Testis (tissue), 3 donors: ENCODE results near the gene DGUOK. TPM values are rescaled to one million over a fixed set of nuclear protein-coding genes. Genes with fewer than 3 reads are reported as not detected.

Experiments used
- DNase-seq: peaks from one replicate; pipeline ENCODE4 v3.0.0-alpha.2; 2019
- H3K27ac ChIP-seq, 2 donors: fragments of 200-600 bp; sonication (generic); one replicate each; pipeline ENCODE4 v1.5.1; 2019
- H3K27me3 ChIP-seq: fragments of 200-600 bp; sonication (generic); one replicate; pipeline ENCODE4 v1.5.1; 2019
- H3K36me3 ChIP-seq: fragments of 200-600 bp; sonication (generic); one replicate; pipeline ENCODE4 v1.5.1; 2017; ENCODE audit warnings: low read depth; ENCODE audit errors: missing control alignments
- H3K4me1 ChIP-seq: fragments of 200-600 bp; sonication (generic); one replicate; pipeline ENCODE4 v1.5.1; 2019
- H3K4me3 ChIP-seq, 2 donors: fragments of 200-600 bp; sonication (generic); one replicate each; pipeline ENCODE4 v1.5.1; 2017 to 2019
- H3K9me3 ChIP-seq: fragments of 200-600 bp; sonication (generic); one replicate; pipeline ENCODE4 v1.5.1; 2017
- POLR2A ChIP-seq: fragments of 450-650 bp; IDR thresholded peaks from one replicate; pipeline ENCODE4 v1.6.1; 2017; ENCODE audit warnings: antibody characterized with exemption, mild to moderate bottlenecking, moderate library complexity
- WGBS, 2 donors: methylation state at CpG; one replicate each; pipeline ENCODE4 v1.1.5; 2018; 5-methylcytosine and 5-hydroxymethylcytosine counted together
- intact Hi-C: fragments of 100-400 bp; cut with DNase I; formaldehyde crosslinking; loops from one replicate; pipeline ENCODE4 v1.15.1; 2023; ENCODE audit warnings: low total_unique reads
- polyA plus RNA-seq: library from polyadenylated mRNA; stranded (reverse); fragments of 350-450 nt; fragmentation: Illumina TruSeq; extraction: RNeasy Lipid Tissue Mini Kit (QIAGEN cat#74804); gene quantifications from one replicate; pipeline ENCODE4 v1.2.3, GENCODE V29; 2014; ENCODE audit warnings: low read depth, low replicate concordance; ENCODE audit not compliant: insufficient read depth
- total RNA-seq, 2 donors: library from RNA; depleted of rRNA; stranded (reverse); fragments of >200 nt; gene quantifications; one replicate each; pipeline ENCODE4 v1.2.3, GENCODE V29; 2016
- TF ChIP-seq, protein P1 (sequence below), 3 experiments: fragments of 450-650 bp in 2 of 3; fragments of 200-600 bp in 1 of 3; sonication (generic) in 1 of 3; IDR thresholded peaks; one replicate each; pipeline ENCODE4 v1.5.1; 2016 to 2019; ENCODE audit warnings: antibody characterized with exemption in 3 of 3, mild to moderate bottlenecking in 2 of 3, moderate library complexity in 1 of 3

Gene DGUOK
- total and polyA plus RNA-seq, 3 donors from 2014 or later: 87.7 to 93.9 (median 91.0) TPM

DNA sequence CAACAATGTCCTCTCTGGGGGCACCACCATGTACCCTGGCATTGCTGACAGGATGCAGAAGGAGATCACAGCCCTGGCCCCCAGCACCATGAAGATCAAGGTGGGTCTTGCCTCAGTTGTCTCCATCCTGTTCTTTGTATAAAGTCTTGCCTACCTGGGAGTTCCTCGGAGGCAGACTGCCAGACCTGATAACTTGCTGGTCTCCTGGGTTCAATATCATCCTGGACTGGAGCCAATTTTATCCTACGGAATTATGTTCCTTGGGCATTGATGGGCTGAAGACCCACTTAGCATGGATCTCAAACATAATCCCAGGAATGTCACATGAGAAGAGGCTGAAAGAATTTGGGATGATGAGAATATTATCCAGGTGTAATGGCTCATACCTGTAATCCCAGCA is 10.0 kb upstream of the DGUOK start:
- DNase-seq: no peak
- intact Hi-C loops: no loop called here
- Histone ChIP-seq H3K36me3 (no peaks in the 10 kb centered on the region), H3K9me3 (no peaks in the 10 kb centered on the region), H3K27ac (no peak overlapping the region), H3K4me1 (no peaks in the 10 kb centered on the region), H3K27me3 (no peaks in the 10 kb centered on the region), H3K4me3 (no peak overlapping the region)
- WGBS, 2 donors: 41 to 48% methylated on average over 2 of the region's 2 CpGs
- TF ChIP-seq, protein P1, sequence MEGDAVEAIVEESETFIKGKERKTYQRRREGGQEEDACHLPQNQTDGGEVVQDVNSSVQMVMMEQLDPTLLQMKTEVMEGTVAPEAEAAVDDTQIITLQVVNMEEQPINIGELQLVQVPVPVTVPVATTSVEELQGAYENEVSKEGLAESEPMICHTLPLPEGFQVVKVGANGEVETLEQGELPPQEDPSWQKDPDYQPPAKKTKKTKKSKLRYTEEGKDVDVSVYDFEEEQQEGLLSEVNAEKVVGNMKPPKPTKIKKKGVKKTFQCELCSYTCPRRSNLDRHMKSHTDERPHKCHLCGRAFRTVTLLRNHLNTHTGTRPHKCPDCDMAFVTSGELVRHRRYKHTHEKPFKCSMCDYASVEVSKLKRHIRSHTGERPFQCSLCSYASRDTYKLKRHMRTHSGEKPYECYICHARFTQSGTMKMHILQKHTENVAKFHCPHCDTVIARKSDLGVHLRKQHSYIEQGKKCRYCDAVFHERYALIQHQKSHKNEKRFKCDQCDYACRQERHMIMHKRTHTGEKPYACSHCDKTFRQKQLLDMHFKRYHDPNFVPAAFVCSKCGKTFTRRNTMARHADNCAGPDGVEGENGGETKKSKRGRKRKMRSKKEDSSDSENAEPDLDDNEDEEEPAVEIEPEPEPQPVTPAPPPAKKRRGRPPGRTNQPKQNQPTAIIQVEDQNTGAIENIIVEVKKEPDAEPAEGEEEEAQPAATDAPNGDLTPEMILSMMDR (IDR thresholded peaks at IDR 0.05): no peak
- no peak for TF ChIP-seq POLR2A

DNA sequence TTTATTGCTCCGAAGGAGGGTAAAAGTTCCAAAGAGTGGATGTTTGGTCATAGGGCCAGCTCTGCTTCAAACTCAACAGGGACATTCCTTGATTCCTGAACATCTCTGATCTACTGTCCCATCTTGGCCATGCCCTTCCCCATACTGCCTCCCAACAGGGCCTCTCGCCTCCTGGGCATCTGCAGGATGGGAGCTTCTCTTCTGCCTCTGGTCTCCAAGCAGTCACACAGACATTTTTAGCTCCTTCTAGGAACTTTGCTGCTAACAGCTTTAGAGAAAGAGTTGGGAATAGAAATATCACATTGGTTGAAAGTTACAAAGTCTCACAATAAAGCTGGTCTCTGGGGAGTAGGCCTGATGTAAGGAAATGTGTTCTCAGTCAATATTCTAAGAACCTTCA is 9.4 kb upstream of the DGUOK start:
- WGBS, 2 donors: 43 to 48% methylated on average over 2 of the region's 2 CpGs

DNA sequence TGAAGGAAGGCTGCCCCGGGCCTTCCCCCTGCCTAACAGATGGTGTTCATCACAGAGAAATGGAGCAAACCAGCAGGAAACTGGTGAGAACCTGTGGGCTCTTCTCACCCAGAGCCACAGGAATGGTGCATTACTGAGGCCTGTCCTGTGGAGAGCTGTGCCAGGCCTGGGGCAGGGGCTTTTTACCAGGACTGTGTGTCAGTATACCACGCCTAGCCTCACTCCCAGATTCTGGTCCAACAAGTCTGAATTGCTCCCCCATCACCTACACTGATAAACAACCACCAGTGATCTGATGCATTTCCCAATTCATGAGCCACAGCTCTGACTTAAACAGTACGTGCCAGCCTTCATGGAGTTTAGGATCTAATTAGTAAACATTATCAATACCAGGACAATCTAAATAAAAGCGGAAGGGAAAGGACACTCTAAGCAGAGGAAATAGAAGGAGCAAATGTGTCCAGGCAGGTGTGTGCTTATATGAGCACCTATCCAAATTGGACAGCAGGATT is 8.9 kb upstream of the DGUOK start:
- no peak overlapping the region for H3K27ac ChIP-seq
- 73 to 89% methylated on average over 4 of the region's 4 CpGs for WGBS, 2 donors
- DNase-seq: no peak
- H3K36me3 ChIP-seq: no peaks in the 10 kb centered on the region
- H3K4me3 ChIP-seq: no peak overlapping the region
- no peaks in the 10 kb centered on the region for H3K4me1 ChIP-seq
- no peaks in the 10 kb centered on the region for H3K27me3 ChIP-seq
- H3K9me3 ChIP-seq: no peaks in the 10 kb centered on the region
- intact Hi-C loops: no loop called here
- TF ChIP-seq, protein P1 (IDR thresholded peaks at IDR 0.05): no peak
- TF ChIP-seq POLR2A: no peak

More for the DNA sequence above, 9.4 kb upstream of the DGUOK start:
- no peak for DNase-seq
- Histone ChIP-seq H3K27me3 (no peaks in the 10 kb centered on the region), H3K36me3 (no peaks in the 10 kb centered on the region), H3K9me3 (no peaks in the 10 kb centered on the region), H3K4me3 (no peak overlapping the region), H3K27ac (no peak overlapping the region), H3K4me1 (no peaks in the 10 kb centered on the region)
- TF ChIP-seq POLR2A: no peak
- TF ChIP-seq, protein P1 (IDR thresholded peaks at IDR 0.05): no peak
- intact Hi-C loops: no loop called here

DNA sequence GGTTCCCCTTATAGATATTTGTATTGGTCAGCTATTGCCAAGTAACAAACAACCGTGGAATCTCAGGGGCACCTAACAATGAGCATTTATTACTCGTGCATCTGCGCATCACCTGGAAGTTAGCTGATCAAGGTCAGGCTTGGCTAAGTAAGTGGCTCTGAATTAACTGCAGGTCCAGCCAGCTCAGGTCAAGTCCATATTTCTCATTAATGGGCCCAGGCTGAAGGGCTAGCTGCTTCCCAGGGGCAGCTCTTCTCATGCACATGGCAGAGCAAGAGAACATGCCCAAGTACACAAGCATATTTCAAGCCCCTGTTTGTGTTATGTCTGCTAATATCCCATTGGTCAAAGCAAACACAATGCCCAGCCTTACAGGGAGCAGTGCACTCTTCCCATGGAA is 7.8 kb upstream of the DGUOK start:
- intact Hi-C loops: no loop called here
- Histone ChIP-seq H3K36me3 (no peaks in the 10 kb centered on the region), H3K27me3 (no peaks in the 10 kb centered on the region), H3K27ac (no peak overlapping the region), H3K4me3 (no peak overlapping the region), H3K9me3 (no peaks in the 10 kb centered on the region), H3K4me1 (no peaks in the 10 kb centered on the region)
- TF ChIP-seq, protein P1 (IDR thresholded peaks at IDR 0.05): no peak
- TF ChIP-seq POLR2A: no peak
- WGBS, 2 donors: 90% methylated on average over 3 of the region's 3 CpGs
- no peak for DNase-seq

DNA sequence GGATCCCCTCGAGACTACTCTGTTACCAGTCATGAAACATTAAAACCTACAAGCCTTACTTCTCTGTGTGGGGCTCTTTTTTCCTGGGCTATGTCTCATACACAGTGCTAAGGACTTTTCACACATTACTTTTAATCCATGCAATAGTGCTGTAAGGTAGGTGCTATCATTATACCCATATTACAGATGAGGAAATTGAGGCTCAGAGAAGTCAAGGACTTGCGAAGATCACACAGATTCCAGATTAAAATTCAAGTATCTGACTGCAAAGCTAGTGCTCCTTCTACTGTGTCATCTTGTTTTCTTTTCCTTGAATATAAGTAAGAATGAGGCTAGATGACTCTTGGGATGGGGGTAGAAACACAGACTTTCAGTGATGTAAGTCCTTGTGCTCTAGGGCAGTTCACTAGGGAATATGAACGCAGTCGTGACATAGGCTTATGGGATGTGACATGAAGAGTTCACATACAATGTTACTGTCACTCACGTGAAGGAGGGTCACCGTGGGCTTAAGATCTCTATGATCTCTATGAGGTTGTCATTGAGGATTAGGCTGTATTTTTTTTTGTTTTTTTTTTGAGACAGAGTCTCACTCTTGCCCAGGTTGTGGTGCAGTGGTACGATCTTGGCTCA is 7.0 kb upstream of the DGUOK start:
- WGBS, 2 donors: 86 to 88% methylated on average over 7 of the region's 7 CpGs
- intact Hi-C loops: no loop called here

More for the DNA sequence above, 7.0 kb upstream of the DGUOK start:
- no peaks in the 10 kb centered on the region for H3K4me1 ChIP-seq
- H3K27ac ChIP-seq: no peak overlapping the region
- no peaks in the 10 kb centered on the region for H3K36me3 ChIP-seq
- no peaks in the 10 kb centered on the region for H3K9me3 ChIP-seq
- no peak for DNase-seq
- H3K27me3 ChIP-seq: no peaks in the 10 kb centered on the region
- H3K4me3 ChIP-seq: no peak overlapping the region
- no peak for TF ChIP-seq POLR2A
- TF ChIP-seq, protein P1 (IDR thresholded peaks at IDR 0.05): no peak
